ENCODE measurements around the gene HMX2.

The HMX2 gene

GRCh38 chr10:123136806-123137642, 10.9 kb upstream of the HMX2 start:
- in situ Hi-C loops (cut with MboI; ENCODE audit: low sequenced_read_pairs): loop anchor here (10.0 to 25.0 kb wide), 2 partner anchors 418 to 825 kb away; no protein-coding TSS in a partner anchor

- in situ Hi-C loops (cut with MboI; ENCODE audit: low sequenced_read_pairs): loop anchor here (10.0 to 25.0 kb wide), 2 partner anchors 416 to 823 kb away; no protein-coding TSS in a partner anchor
Measured at GRCh38 chr10:123139165-123139520, 8.8 kb upstream of the HMX2 start.

GRCh38 chr10:123139521-123140163, 8.3 kb upstream of the HMX2 start:
- in situ Hi-C loops (cut with MboI; ENCODE audit: low sequenced_read_pairs): loop anchor here (10.0 to 25.0 kb wide), 2 partner anchors 415 to 823 kb away; no protein-coding TSS in a partner anchor

- in situ Hi-C loops (cut with MboI; ENCODE audit: low sequenced_read_pairs): loop anchor here (25.0 kb wide), 1 partner anchor 822 kb away; no protein-coding TSS in a partner anchor
Measured at GRCh38 chr10:123140164-123140982, 7.6 kb upstream of the HMX2 start.

GRCh38 chr10:123140983-123141390, 6.9 kb upstream of the HMX2 start:
- in situ Hi-C loops (cut with MboI; ENCODE audit: low sequenced_read_pairs): loop anchor here (25.0 kb wide), 1 partner anchor 821 kb away; no protein-coding TSS in a partner anchor

- in situ Hi-C loops (cut with MboI; ENCODE audit: low sequenced_read_pairs): loop anchor here (25.0 kb wide), 1 partner anchor 820 kb away; no protein-coding TSS in a partner anchor
Measured at GRCh38 chr10:123141791-123142700, 5.9 kb upstream of the HMX2 start.

GRCh38 chr10:123142701-123143161, 5.2 kb upstream of the HMX2 start:
- in situ Hi-C loops (cut with MboI; ENCODE audit: low sequenced_read_pairs): loop anchor here (25.0 kb wide), 1 partner anchor 820 kb away; no protein-coding TSS in a partner anchor

GRCh38 chr10:123143162-123143824, 4.6 kb upstream of the HMX2 start:
- in situ Hi-C loops (cut with MboI; ENCODE audit: low sequenced_read_pairs): loop anchor here (25.0 kb wide), 1 partner anchor 819 kb away; no protein-coding TSS in a partner anchor

GRCh38 chr10:123143825-123144168, 4.1 kb upstream of the HMX2 start:
- in situ Hi-C loops (cut with MboI; ENCODE audit: low sequenced_read_pairs): loop anchor here (25.0 kb wide), 1 partner anchor 819 kb away; no protein-coding TSS in a partner anchor

GRCh38 chr10:123144697-123145541, 3.0 kb upstream of the HMX2 start:
- in situ Hi-C loops (cut with MboI; ENCODE audit: low sequenced_read_pairs): loop anchor here (25.0 kb wide), 1 partner anchor 817 kb away; no protein-coding TSS in a partner anchor

- in situ Hi-C loops (cut with MboI; ENCODE audit: low sequenced_read_pairs): loop anchor here (25.0 kb wide), 1 partner anchor 817 kb away; no protein-coding TSS in a partner anchor
Measured at GRCh38 chr10:123145542-123146012, 2.4 kb upstream of the HMX2 start.

- in situ Hi-C loops (cut with MboI; ENCODE audit: low sequenced_read_pairs): loop anchor here (25.0 kb wide), 1 partner anchor 816 kb away; no protein-coding TSS in a partner anchor
Measured at GRCh38 chr10:123146013-123146893, 1.7 kb upstream of the HMX2 start.

GRCh38 chr10:123146894-123147634, 872 bp upstream of the HMX2 start:
- in situ Hi-C loops (cut with MboI; ENCODE audit: low sequenced_read_pairs): loop anchor here (25.0 kb wide), 1 partner anchor 815 kb away; no protein-coding TSS in a partner anchor

GRCh38 chr10:123148414-123149161, 652 bp downstream of the HMX2 start:
- in situ Hi-C loops (cut with MboI; ENCODE audit: low sequenced_read_pairs): loop anchor here (25.0 kb wide), 1 partner anchor 814 kb away; no protein-coding TSS in a partner anchor

GRCh38 chr10:123149162-123149567, 1.2 kb downstream of the HMX2 start:
- in situ Hi-C loops (cut with MboI; ENCODE audit: low sequenced_read_pairs): loop anchor here (25.0 kb wide), 1 partner anchor 813 kb away; no protein-coding TSS in a partner anchor
